Hypothalamus (tissue), 51 donors: ENCODE results near the gene NUP153.
A peak's percentile ranks its signal among the peaks of the same experiment; 100 is the strongest.
"Not testable (repeated sequence)": the region's sequence is repeated elsewhere in the genome, so short reads cannot be mapped to it uniquely, and the experiment has no call there.

Experiments used
- DNase-seq, 51 donors: peaks; one replicate each; lab custom pipeline; 2025; lab: John Stamatoyannopoulos, UW

Gene NUP153

GRCh38 chr6:17706580-17707370 lies at the start of gene NUP153:
NUP153 (minus strand) TSS chr6:17706925; CDS start chr6:17706387, 538 bp downstream.
- peak; percentile 90 to 100 (median 98) for DNase-seq

DNA sequence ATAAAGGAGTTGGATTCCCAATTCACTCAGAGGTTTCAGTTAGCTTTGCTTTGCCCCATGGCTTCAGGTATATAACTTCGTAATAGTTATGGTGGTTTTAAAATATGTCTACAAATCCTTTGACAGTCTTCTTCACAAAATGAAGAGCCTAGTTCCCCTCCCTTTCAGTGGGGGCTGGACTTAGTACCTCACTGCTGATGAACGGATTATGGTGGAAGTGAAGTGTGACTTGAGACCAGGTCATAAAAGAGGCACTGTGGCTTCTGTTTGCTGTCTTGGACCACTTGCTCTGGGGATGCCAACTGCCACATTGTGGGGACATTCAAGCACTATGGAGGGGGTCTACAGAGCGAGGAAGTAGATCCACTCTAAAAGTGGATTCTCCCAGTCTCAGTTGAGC lies 47.5 kb upstream of the NUP153 start:
- no peak for DNase-seq

DNA sequence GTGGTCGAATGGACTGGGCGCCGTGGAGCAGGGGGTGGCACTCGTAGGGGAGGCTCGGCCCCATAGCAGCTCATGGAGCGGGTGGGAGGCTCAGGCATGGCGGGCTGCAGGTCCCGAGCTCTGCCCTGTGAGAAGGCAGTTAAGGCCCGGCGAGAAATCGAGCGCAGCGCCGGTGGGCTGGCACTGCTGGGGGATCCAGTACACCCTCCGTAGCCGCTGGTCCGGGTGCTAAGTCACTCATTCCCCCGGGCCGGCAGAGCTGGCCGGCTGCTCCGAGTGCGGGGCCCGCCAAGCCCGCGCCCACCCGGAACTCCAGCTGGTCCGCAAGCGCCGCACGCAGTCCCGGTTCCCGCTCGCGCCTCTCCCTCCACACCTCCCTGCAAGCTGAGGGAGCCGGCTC lies 38.6 kb upstream of the NUP153 start:
- not testable (repeated sequence) for DNase-seq

GRCh38 chr6:17744757-17745308 lies 38.1 kb upstream of the NUP153 start:
- not testable (repeated sequence) for DNase-seq

GRCh38 chr6:17744019-17744756 lies 37.5 kb upstream of the NUP153 start:
- no peak for DNase-seq

- DNase-seq, result no peak
These were observed 34.8 kb upstream of the NUP153 start for GRCh38 chr6:17741507-17741906.

- DNase-seq, result no peak
These were observed 34.0 kb upstream of the NUP153 start for GRCh38 chr6:17740559-17741220.

DNA sequence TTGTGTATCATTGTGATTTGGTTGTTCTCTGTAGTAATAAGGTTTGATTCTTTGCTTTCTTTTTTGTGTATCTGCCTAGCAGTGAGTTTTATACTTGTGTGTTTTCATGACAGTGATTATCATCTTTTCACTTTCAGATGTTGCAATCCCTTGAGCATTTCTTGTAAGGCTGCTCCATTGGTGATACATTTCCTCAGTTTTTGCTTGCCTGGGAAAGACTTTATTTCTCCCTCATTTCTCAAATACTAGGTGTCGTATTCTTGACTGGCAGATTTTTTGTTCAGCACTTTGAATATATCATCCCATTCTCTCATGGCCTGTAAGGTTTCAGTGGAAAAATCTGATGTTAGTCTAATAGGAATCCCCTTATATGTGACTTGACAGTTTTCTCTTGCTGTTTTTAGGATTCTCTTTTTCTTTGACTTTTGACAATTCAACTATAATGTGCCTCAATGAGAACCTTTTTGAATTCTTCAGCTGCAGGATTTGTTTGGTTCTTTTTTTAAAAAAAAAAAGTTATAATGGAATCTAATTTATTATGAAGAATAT lies 31.1 kb upstream of the NUP153 start:
- no peak for DNase-seq

DNA sequence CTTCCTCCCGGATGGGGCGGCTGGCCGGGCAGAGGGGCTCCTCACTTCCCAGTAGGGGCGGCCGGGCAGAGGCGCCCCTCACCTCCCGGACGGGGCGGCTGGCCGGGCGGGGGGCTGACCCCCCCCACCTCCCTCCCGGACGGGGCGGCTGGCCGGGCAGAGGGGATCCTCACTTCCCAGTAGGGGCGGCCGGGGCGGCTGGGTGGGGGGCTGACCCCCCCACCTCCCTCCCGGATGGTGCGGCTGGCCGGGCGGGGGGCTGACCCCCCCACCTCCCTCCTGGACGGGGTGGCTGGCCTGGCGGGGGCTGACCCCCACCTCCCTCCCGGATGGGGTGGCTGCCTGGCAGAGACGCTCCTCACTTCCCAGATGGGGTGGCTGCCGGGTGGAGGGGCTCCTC lies 28.6 kb upstream of the NUP153 start:
- not testable (repeated sequence) for DNase-seq

DNA sequence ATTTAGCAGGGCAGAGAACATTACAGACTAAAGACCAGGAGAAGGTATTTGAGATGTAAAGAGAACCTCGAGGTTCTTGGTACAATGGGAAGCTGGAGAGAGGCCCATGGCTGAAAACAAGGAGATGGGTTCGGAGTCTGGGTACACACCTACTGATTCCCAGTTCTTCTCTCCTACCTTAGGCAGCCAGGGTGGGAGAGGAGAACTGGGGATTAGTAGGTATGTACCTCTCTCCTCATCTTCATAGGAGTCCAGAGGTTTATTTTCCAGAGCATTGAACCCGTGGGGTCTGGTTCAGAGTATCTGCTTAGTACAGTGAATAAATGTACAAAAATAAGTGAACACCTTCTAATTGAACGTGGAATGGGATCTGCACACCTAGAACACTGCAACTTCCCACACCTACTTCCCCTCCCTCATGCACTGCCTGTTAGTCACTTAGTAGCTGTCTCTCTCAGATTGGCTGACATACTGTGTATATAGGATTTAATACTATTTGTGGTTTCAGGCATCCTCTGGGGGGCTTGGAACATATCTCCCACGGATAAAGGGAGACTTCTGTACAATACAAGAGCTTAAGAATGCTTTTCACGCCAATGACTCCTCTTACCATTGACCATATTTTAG lies 23.5 kb upstream of the NUP153 start:
- no peak for DNase-seq

- no peak for DNase-seq
These were observed 22.7 kb upstream of the NUP153 start for GRCh38 chr6:17729223-17730077.

DNA sequence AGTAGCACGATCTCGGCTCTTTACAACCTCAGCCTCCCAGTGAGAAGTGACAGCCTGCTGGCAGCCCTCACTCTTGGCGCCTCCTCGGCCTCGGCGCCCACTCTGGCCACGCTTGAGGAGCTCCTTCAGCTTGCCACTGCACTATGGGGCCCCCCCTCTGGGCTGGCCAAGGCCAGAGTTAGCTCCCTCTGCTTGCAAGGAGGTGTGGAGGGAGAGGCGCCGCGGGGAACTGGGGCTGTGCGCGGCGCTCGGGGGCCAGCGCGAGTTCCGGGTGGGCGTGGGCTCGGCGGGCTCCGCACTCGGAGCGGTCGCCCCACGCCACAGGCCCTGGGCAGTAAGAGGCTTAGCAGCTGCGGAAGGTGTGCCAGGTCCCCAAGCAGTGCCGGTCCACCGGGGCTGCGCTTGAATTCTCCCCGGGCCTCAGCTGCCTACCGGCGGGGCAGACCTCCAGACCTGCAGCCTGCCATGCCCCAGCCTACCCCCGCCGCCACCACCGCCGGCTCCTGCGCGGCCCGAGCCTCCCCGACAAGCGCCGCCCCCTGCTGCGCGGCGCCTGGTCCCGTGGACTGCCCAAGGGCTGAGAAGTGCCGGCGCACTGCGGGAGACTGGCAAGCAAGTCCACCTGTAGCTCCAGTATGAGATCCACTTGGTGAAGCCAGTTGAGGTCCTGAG lies 22.0 kb upstream of the NUP153 start:
- DNase-seq, result peak in 1 of 51 donors; percentile 4

DNA sequence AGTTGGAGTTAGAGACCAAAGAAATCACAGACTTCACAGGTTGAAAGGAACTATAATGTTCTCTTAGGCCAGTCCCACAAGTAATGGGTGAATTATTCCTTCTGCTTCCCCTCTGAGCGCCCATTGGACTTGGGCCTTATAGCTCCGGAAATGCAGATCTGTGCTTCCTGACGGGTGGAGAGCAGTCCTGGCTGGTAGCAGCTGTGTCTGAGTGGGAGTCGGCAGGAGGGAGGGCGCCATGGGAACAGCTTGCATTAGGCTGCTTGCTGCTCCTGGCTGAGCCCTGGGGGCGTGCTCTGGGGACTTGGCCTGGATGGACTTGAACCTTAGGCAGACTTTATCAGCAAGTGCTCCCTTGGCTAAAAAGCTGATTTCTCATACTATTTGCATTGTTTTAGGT lies 18.4 kb upstream of the NUP153 start:
- DNase-seq, result no peak

GRCh38 chr6:17724341-17724740 lies 17.6 kb upstream of the NUP153 start:
- no peak for DNase-seq

DNA sequence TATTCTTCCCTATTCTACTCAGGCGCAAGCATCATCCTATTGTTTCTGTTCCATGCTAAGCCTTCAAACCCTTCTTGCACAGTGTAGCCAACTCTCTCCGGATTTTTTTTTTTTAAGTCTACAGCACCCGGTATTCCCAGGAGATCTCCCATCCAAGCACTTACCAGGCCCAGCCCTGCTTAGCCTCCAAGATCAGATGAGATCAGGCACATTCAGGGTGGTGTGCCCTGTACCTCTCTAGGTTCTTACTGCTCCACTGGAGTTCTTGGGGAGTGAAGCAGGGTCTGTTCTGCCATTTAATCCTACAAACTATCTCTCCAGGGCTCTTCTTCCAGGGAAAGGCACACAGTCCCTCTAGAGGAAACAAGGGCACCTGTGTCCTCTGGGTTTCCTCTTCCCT lies 14.9 kb upstream of the NUP153 start:
- no peak for DNase-seq

DNA sequence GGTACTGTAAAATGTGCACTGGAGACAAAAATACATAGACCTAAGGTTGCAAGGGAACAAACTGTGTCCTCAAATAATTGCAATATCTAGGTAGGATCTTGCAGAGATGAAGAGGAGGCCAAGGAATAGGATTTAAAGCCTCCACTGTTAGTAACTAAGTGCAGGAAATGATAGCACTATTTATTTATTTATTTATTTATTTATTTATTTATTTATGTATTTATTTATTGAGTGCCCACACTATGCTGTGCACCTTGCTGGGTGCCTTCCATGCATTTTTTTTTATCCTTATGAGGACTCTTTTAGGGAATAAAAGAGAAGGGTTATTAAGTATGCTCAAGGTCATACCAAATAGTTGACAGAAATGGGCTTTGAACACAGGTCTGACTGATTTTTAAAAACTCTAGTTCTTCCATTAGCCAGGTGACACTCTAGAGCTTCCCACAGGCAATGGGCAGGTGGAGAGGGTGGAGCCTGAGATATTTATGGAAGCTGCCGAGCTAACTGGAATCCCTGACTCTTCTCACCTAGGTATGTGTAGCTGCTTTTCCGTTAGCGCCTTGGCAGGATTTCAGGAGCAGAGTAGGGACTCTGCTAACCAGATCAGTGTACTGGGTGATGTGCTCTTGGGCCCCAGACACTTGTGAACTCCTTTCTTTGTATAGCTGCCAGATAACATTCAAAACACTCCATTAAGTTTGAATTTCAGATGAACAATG lies 12.8 kb upstream of the NUP153 start:
- no peak for DNase-seq

DNA sequence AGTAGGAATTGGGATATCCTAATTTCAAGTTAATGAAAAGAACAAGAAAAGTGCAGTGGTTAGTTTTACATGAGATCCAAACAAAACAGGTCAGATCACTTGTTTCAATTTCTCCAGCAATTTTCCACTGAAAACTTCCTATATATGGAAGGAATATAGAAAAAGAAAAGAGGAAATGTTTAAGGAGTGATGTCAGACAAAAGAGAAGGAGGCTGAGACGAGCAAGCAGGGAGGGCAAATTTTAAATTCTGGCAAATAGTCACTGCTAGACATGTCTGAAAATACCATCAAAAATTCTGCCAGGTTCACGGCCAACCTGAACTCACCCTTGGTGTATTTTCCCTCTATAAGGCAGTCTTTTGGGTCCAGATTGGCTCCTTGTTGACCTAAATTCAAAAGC lies 9.5 kb upstream of the NUP153 start:
- DNase-seq, result no peak
